Liver (tissue), 3 donors: ENCODE results near the gene NXPH4.

ENCODE experiments used
- CTCF ChIP-seq: fragments of 150-350 bp; IDR thresholded peaks from 2 replicates; pipeline ENCODE4 v1.5.1; 2017; ENCODE audit warnings: improper control_type of control experiment, low read depth, low read length; ENCODE audit not compliant: missing input control
- JUND ChIP-seq, 2 donors: IDR thresholded peaks; 2 replicates each; pipeline ENCODE4 v1.6.1; 2016; ENCODE audit warnings: antibody characterized with exemption in 2 of 2
- REST ChIP-seq: IDR thresholded peaks from 2 replicates; pipeline ENCODE4 v1.6.1; 2016; ENCODE audit warnings: antibody characterized with exemption, mild to moderate bottlenecking
- SP1 ChIP-seq: IDR thresholded peaks from 2 replicates; pipeline ENCODE4 v1.6.1; 2018; ENCODE audit warnings: antibody characterized with exemption, mild to moderate bottlenecking
- donor health status: healthy.
- donor health status: healthy.

- TF ChIP-seq JUND (IDR thresholded peaks at IDR 0.05) (no peak), REST (no peak), CTCF (no peak), SP1 (no peak)
Observed at GRCh38 chr12:57166971-57167371, 49.6 kb upstream of the NXPH4 start.
